VCaP (cell line): ENCODE results near the gene LRRC2.
"Not testable (repeated sequence)": the region's sequence is repeated elsewhere in the genome, so short reads cannot be mapped to it uniquely, and the experiment has no call there.

Experiments used
- H3K27ac ChIP-seq: fragments of 450-650 bp; 2 replicates; pipeline ENCODE4 v1.5.1; 2017
- CTCF ChIP-seq: fragments of 450-650 bp; conservative IDR thresholded peaks from 2 replicates; pipeline ENCODE4 v1.5.1; 2017; ENCODE audit warnings: mild to moderate bottlenecking, moderate library complexity

Gene LRRC2

GRCh38 chr3:46542344-46542743, 23.8 kb downstream of the LRRC2 start:
- no peak for TF ChIP-seq CTCF
- no peak overlapping the region for H3K27ac ChIP-seq

GRCh38 chr3:46541835-46542234, 24.3 kb downstream of the LRRC2 start:
- no peak for TF ChIP-seq CTCF
- H3K27ac ChIP-seq, result no peak overlapping the region

DNA sequence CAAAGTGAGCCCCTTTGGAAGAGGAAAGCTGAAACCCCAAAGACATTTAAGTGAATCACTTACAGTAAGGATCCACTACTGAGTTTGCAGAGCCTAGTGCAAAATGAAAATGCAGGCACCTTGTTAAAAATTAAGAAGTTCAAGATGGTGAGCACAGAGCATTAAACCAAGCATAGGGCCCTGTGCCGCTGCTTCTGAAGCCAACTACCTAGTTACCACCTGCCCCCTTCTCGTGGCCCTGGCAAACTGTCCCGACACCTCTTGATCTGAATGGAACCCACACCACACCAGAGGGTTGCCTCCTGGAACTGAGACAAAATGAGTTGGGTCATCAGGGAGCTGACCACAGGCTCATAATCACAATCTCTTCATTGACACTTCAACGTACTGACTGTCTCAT, 25.6 kb downstream of the LRRC2 start:
- H3K27ac ChIP-seq, result no peak overlapping the region
- no peak for TF ChIP-seq CTCF

DNA sequence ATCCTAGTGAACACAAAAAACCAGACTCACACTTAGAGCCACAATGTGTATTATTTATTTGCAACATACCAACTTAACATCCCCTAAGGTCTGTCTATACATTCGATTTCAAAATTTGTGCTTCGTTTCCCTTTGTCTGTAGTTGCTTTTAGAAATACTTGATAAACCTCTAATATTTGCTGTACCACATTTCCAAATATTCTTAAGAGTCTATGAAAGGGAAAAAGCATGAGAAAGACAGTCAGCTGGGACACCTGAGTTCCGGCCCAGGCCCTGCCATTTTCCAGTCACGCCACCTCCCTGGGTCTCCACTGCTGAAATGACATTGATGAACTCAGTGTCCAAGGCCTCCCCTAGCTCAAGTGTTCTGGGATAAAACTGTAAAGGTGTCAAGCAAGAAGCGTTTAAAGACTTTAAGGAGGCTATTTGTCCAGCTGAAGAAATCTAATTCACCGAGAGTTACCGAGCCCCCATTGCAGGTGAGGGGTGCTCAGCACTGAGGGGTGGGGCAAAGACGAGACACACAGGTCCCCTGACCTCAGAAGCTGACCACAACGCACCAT, 26.6 kb downstream of the LRRC2 start:
- no peak overlapping the region for H3K27ac ChIP-seq

GRCh38 chr3:46538803-46539442, 27.2 kb downstream of the LRRC2 start:
- H3K27ac ChIP-seq, result no peak overlapping the region

More for the DNA sequence above, 26.6 kb downstream of the LRRC2 start:
- TF ChIP-seq CTCF, result no peak

GRCh38 chr3:46538425-46538802, 27.7 kb downstream of the LRRC2 start:
- H3K27ac ChIP-seq, result not testable (repeated sequence)

More at GRCh38 chr3:46538803-46539442, 27.2 kb downstream of the LRRC2 start:
- TF ChIP-seq CTCF, result no peak

DNA sequence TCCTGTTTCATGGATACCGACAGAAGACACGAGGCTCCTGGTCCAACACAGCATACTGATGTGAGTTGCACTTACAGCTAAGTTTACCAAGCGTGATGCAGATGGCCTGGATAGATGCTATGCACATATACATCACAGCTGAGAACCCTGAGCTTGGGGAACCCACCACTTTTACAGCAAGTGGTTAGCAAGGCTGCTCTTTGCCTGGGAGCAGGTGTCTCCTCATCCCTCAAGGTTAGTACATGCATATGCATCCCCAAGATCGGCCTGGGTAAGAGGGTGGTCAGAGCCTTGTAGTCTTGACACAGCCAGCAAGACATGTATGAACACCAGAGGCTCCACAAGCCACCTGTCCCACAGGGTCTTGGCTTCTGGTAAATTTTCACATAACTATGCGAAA, 28.3 kb downstream of the LRRC2 start:
- TF ChIP-seq CTCF, result no peak
- H3K27ac ChIP-seq, result no peak overlapping the region

- no peak for TF ChIP-seq CTCF
- H3K27ac ChIP-seq, result no peak overlapping the region
Measured at GRCh38 chr3:46537316-46537715, 28.8 kb downstream of the LRRC2 start.
